ENCODE data around the gene ZNF248. TPM values are rescaled to one million over a fixed set of nuclear protein-coding genes. Genes with fewer than 3 reads are reported as not detected.

The ZNF248 gene
- total and polyA plus RNA-seq, 2 donors (not counting 1 experiment from before 2014, with no cell fraction given) = 6.9 to 10.9 TPM

- Histone ChIP-seq H2AFZ (ENCODE audit: low read length) (no peak overlapping the region), H3K79me2 (ENCODE audit: control insufficient read depth, insufficient read depth, low read length) (no peaks in the 10 kb centered on the region), H3K27me3 (ENCODE audit: control insufficient read depth, insufficient read depth, low read length) (no peaks in the 10 kb centered on the region), H4K20me1 (ENCODE audit: control insufficient read depth, extremely low read depth, insufficient read depth, low read length) (no peaks in the 10 kb centered on the region), H3K4me3 (replicated peaks in 1 of 4; ENCODE audit: control extremely low read depth in 1 of 4, insufficient read depth in 1 of 4, low read depth in 3 of 4, low read length in 4 of 4) (no peak overlapping the region), H3K36me3 (ENCODE audit: control insufficient read depth, insufficient read depth, low read length) (no peaks in the 10 kb centered on the region), H3K9me3 (ENCODE audit: control insufficient read depth, insufficient read depth, low read depth, low read length) (no peaks in the 10 kb centered on the region), H3K4me2 (ENCODE audit: extremely low read depth, insufficient read depth, low read length) (no peak overlapping the region), H3K27ac (ENCODE audit: insufficient read depth, low read length) (no peak overlapping the region), H3K9ac (ENCODE audit: insufficient read depth, low read length) (no peak overlapping the region), H3K4me1 (ENCODE audit: control insufficient read depth, extremely low read depth, insufficient read depth, low read length) (no peaks in the 10 kb centered on the region)
- no peak for DNase-seq (ENCODE audit: low read depth in 2 of 2)
- TF ChIP-seq EZH2 (IDR thresholded peaks at IDR 0.05; ENCODE audit: low read length, missing control alignments) = no peak
- TF ChIP-seq, protein P1, sequence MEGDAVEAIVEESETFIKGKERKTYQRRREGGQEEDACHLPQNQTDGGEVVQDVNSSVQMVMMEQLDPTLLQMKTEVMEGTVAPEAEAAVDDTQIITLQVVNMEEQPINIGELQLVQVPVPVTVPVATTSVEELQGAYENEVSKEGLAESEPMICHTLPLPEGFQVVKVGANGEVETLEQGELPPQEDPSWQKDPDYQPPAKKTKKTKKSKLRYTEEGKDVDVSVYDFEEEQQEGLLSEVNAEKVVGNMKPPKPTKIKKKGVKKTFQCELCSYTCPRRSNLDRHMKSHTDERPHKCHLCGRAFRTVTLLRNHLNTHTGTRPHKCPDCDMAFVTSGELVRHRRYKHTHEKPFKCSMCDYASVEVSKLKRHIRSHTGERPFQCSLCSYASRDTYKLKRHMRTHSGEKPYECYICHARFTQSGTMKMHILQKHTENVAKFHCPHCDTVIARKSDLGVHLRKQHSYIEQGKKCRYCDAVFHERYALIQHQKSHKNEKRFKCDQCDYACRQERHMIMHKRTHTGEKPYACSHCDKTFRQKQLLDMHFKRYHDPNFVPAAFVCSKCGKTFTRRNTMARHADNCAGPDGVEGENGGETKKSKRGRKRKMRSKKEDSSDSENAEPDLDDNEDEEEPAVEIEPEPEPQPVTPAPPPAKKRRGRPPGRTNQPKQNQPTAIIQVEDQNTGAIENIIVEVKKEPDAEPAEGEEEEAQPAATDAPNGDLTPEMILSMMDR (conservative IDR thresholded peaks at IDR 0.05 in 1 of 2, IDR thresholded peaks at IDR 0.05 in 1 of 2; ENCODE audit: low read depth in 1 of 2, low read length in 2 of 2) = no peak
These were observed 45.1 kb downstream of the ZNF248 start for GRCh38 chr10:37812290-37812689.

DNA sequence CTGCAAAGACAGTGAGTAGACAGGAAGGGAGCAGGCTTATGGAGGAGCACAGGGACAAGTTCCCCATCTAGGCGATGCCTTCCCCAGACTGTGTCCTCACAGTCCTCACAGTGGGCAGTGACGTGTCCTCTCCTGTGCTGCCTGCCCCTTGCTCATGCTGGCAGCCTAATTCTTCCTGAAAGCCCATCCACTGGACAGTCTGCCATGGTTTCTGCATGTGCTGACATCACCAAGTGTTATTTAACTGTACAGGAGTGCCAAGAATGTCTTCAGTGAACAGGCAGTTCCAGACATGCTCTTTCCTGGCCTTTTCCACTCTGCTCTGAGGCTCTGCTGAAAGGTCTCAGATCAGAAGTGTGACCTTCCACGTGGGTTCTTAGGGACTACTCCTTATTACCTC, 54.1 kb downstream of the ZNF248 start:
- H3K4me1 ChIP-seq (ENCODE audit: control insufficient read depth, extremely low read depth, insufficient read depth, low read length) = no peaks in the 10 kb centered on the region
- no peak overlapping the region for H3K27ac ChIP-seq (ENCODE audit: insufficient read depth, low read length)
- no peaks in the 10 kb centered on the region for H3K79me2 ChIP-seq (ENCODE audit: control insufficient read depth, insufficient read depth, low read length)
- TF ChIP-seq EZH2 (IDR thresholded peaks at IDR 0.05; ENCODE audit: low read length, missing control alignments) = no peak
- H3K36me3 ChIP-seq (ENCODE audit: control insufficient read depth, insufficient read depth, low read length) = no peaks in the 10 kb centered on the region
- H3K4me3 ChIP-seq (replicated peaks in 1 of 4; ENCODE audit: control extremely low read depth in 1 of 4, insufficient read depth in 1 of 4, low read depth in 3 of 4, low read length in 4 of 4) = no peak overlapping the region
- no peak overlapping the region for H3K9ac ChIP-seq (ENCODE audit: insufficient read depth, low read length)
- H3K9me3 ChIP-seq (ENCODE audit: control insufficient read depth, insufficient read depth, low read depth, low read length) = no peaks in the 10 kb centered on the region
- H4K20me1 ChIP-seq (ENCODE audit: control insufficient read depth, extremely low read depth, insufficient read depth, low read length) = no peaks in the 10 kb centered on the region
- H2AFZ ChIP-seq (ENCODE audit: low read length) = no peak overlapping the region
- H3K27me3 ChIP-seq (ENCODE audit: control insufficient read depth, insufficient read depth, low read length) = no peaks in the 10 kb centered on the region
- H3K4me2 ChIP-seq (ENCODE audit: extremely low read depth, insufficient read depth, low read length) = no peak overlapping the region
- DNase-seq (ENCODE audit: low read depth in 2 of 2) = no peak

DNA sequence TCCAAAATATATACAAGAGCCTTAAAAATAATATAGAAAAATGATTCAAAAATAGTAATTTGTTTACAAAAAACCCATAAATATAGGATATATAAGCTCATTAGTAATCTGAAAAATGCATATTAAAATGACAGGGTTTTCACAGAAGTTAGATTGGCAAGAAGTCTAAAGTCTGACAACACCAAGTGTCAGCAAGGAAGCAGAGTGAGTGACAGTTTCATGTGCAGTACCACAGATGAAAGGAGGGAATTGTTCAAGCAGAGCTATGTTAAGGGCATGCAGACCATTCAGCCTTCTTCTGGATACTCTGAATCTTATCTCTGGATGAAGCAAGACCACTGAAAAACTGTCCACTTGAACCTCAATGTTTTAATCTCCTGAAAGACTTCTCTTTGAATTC, 55.9 kb downstream of the ZNF248 start:
- Histone ChIP-seq H4K20me1 (ENCODE audit: control insufficient read depth, extremely low read depth, insufficient read depth, low read length) (no peaks in the 10 kb centered on the region), H3K9ac (ENCODE audit: insufficient read depth, low read length) (no peak overlapping the region), H3K36me3 (ENCODE audit: control insufficient read depth, insufficient read depth, low read length) (no peaks in the 10 kb centered on the region), H3K79me2 (ENCODE audit: control insufficient read depth, insufficient read depth, low read length) (no peaks in the 10 kb centered on the region), H3K4me3 (replicated peaks in 1 of 4; ENCODE audit: control extremely low read depth in 1 of 4, insufficient read depth in 1 of 4, low read depth in 3 of 4, low read length in 4 of 4) (no peak overlapping the region), H3K4me2 (ENCODE audit: extremely low read depth, insufficient read depth, low read length) (no peak overlapping the region), H3K27ac (ENCODE audit: insufficient read depth, low read length) (no peak overlapping the region), H3K4me1 (ENCODE audit: control insufficient read depth, extremely low read depth, insufficient read depth, low read length) (no peaks in the 10 kb centered on the region), H3K9me3 (ENCODE audit: control insufficient read depth, insufficient read depth, low read depth, low read length) (no peaks in the 10 kb centered on the region), H3K27me3 (ENCODE audit: control insufficient read depth, insufficient read depth, low read length) (no peaks in the 10 kb centered on the region), H2AFZ (ENCODE audit: low read length) (no peak overlapping the region)
- DNase-seq (ENCODE audit: low read depth in 2 of 2) = no peak
- TF ChIP-seq, protein P1 (conservative IDR thresholded peaks at IDR 0.05 in 1 of 2, IDR thresholded peaks at IDR 0.05 in 1 of 2; ENCODE audit: low read depth in 1 of 2, low read length in 2 of 2) = no peak
- TF ChIP-seq EZH2 (IDR thresholded peaks at IDR 0.05; ENCODE audit: low read length, missing control alignments) = no peak
